Measurements from ENCODE around the gene ERO1A.

Gene ERO1A

DNA sequence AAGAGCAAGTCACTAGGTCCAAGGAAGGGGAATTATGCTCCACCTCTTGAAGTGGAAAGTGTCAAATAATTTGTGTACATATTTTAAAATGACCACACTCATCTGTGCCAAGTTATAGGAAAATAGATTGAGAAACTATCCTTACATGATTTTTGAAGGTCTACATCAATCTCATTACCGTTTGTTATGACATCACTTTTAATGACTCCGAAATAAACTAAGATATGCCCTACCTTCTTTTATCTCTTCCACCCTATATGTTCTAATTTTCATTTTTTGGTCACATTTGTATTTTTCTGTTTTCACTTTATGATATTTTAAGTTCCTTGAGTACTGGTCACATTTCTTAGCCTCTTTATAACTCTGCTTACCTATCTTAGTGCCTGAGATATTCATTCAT lies 8.3 kb upstream of the ERO1A start:
- DNase-seq = no peak

GRCh38 chr14:52703225-52703624 lies 7.9 kb upstream of the ERO1A start:
- no peak for DNase-seq
- intact Hi-C loops (cut with DNase I) = loop anchor here (10.0 kb wide), 1 partner anchor 92 kb away; the partner anchor contains the start of gene GNPNAT1

More for the DNA sequence above, 8.3 kb upstream of the ERO1A start:
- intact Hi-C loops (cut with DNase I) = loop anchor here (10.0 kb wide), 1 partner anchor 91 kb away; the partner anchor contains the start of gene GNPNAT1

DNA sequence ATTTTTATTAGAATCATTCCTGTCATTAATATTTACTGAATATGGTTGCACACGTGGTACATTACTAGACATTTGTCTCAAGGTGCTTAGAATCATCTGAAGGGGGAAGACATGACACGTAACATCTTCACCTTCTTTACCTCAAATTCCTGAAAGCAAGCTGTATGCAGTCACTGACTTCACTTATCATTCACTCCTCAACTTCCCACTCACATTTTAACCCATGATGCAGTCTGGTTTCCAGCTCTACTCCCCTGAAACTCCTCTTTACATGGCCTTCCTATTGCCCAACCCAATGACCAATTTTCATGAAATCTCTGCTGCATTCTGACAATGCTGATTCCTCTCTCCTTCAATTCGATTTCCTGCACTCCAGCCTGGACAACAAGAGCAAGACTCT lies 5.9 kb upstream of the ERO1A start:
- no peak for DNase-seq
- intact Hi-C loops (cut with DNase I) = loop anchor here (10.0 kb wide), 1 partner anchor 94 kb away; the partner anchor contains the start of gene GNPNAT1

- intact Hi-C loops (cut with DNase I) = loop anchor here (10.0 kb wide), 1 partner anchor 94 kb away; the partner anchor contains the start of gene GNPNAT1
- DNase-seq = no peak
Measured at GRCh38 chr14:52700701-52701172, 5.4 kb upstream of the ERO1A start.

DNA sequence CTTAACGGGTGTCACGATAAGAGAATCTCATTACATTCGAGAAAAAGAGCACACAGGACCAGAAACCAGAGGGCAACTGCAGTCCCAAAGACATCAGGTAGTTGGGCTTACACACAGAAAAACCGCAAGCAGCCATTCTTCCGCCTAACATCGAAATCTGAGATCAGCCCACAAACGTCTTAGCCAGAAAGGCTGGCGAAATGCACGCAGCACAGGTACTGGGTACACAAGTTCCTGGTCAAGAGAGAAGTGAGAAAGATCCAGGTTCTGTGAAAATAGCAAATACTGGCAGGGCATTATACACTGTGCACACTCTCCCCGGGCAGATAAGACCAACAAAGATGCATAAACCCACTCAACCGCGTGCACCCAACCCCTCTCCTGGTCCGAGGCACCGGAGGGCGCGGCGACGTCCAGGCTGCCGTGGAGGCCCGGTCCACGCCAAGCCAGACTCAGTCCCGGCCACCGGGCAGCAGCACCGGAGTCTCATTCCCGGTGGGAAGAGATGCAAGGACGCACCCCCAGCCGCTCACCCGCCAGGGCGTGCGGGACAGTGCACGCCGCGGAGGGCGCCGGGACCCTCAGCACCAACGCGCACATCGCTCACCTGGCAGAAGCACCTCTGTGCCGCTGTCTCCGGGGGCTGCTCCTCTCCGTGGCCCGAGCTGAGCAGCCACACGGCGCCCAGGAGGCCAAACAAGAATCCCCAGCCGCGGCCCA lies 437 bp downstream of the ERO1A start:
- intact Hi-C loops (cut with DNase I) = no loop called here

DNA sequence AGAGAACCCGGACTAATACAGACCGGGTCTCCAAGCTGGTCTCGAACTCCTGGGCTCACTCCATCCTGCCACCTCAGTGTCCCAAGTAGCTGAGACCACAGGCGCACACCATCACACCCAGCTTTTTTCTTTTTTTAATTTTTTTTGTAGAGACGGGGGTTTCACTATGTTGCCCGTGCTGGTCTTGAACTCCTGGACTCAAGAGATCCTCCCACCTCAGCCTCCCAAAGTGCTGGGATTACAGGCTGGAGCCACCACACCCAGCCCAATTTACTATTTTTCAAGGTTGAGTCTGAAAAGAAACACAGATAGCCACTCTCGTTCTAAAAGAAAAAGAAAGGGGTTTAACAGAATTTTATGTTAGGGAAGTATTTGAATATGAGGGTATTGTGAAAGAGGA lies 1.8 kb downstream of the ERO1A start:
- intact Hi-C loops (cut with DNase I) = no loop called here
- DNase-seq = no peak

More for the DNA sequence above, 437 bp downstream of the ERO1A start:
- peak in 33 of 42 donors; percentile 13 to 62 (median 34) for DNase-seq

DNA sequence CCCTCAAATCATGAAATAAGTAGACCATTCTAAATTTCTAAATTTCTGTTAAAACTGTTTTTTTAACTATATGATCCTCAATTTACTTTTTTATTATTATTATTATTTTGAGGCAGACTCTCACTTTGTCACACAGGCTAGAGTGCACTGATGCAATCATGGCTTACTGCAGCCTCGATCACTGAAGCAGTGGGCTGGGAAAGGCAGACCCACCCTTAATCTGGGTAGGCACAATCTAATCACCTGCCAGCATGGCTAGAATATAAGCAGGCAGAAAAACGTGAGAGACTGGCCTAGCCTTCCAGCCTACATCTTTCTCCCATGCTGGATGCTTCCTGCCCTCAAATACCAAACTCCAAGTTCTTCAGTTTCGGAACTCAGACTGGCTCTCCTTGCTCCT lies 2.3 kb downstream of the ERO1A start:
- no peak for DNase-seq
- intact Hi-C loops (cut with DNase I) = no loop called here

GRCh38 chr14:52692248-52692962 lies 3.0 kb downstream of the ERO1A start:
- intact Hi-C loops (cut with DNase I) = no loop called here
- no peak for DNase-seq

GRCh38 chr14:52690983-52691760 lies 4.2 kb downstream of the ERO1A start:
- intact Hi-C loops (cut with DNase I) = no loop called here
- no peak for DNase-seq

GRCh38 chr14:52686176-52686575 lies 9.2 kb downstream of the ERO1A start:
- intact Hi-C loops (cut with DNase I) = no loop called here
- no peak for DNase-seq

DNA sequence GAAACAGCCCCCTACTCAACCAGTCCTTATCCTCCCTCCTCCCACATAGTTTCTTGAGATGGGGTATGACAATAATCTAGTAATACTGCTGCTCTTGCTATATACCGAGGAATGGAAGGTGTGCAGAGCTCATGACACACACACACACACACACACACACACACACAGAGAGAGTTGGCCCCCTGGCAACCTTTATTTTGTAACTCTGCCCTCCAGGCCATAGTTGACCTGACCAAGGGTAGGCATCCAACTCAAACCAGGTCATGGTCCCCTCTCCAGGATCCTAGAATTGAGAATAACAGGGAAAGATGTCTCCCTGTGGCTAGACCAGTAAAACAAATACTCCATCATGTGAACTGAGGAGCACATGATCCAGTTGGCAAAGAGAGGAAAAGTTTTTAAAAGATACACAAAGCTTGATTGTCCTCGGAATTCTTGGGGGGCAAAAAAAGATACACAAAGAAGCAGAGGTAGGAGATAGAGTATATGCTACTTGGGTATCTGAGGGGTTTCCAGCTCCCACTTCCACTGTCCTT lies 11.3 kb downstream of the ERO1A start:
- intact Hi-C loops (cut with DNase I) = no loop called here
- DNase-seq = no peak

GRCh38 chr14:52678591-52678990 lies 16.8 kb downstream of the ERO1A start:
- intact Hi-C loops (cut with DNase I) = no loop called here
- DNase-seq = no peak

GRCh38 chr14:52663850-52664249 lies 31.5 kb downstream of the ERO1A start:
- no peak for DNase-seq
- intact Hi-C loops (cut with DNase I) = no loop called here

DNA sequence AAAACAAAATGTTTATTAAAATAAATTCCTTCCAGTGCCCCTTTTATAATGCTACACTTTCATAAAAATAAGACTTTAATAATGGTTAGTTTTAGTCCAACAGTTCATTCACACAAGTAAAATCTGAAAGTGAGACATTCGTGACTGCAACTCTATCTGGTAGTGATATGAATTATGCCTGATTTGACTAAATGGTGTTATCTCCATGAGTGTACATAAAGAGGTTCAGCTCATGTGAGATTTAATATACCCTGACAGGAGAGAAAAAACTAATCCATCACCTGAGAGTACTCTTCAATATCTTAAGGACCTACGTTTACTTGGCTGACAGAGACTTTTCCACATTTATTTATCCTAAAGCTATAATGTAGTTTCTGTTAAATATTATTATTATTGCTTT lies 34.0 kb downstream of the ERO1A start:
- intact Hi-C loops (cut with DNase I) = no loop called here
- DNase-seq = no peak

DNA sequence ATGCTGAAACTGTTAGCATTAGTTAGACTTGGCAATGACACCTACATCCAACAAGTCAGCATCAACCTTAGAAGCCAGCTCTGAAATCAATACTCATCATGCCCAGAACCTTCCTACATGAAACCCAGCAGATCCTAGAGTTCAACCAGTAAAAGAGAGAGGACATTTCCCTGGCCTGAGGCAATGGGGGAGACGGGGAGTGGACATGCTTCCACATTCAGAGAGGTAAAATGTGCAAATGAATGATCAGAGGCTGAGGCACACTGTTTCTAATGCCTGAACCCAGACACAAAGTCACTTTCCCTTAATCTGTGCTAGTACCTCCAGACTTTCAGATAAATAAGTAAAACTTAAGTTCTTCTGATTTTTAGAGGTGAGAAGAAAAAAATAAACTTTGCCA lies 34.5 kb downstream of the ERO1A start:
- DNase-seq = no peak
- intact Hi-C loops (cut with DNase I) = no loop called here

GRCh38 chr14:52660325-52660724 lies 35.0 kb downstream of the ERO1A start:
- DNase-seq = no peak
- intact Hi-C loops (cut with DNase I) = no loop called here

GRCh38 chr14:52656905-52657304 lies 38.5 kb downstream of the ERO1A start:
- intact Hi-C loops (cut with DNase I) = no loop called here
- no peak for DNase-seq

- intact Hi-C loops (cut with DNase I) = no loop called here
- DNase-seq = no peak
Measured at GRCh38 chr14:52650774-52651173, 44.6 kb downstream of the ERO1A start.

DNA sequence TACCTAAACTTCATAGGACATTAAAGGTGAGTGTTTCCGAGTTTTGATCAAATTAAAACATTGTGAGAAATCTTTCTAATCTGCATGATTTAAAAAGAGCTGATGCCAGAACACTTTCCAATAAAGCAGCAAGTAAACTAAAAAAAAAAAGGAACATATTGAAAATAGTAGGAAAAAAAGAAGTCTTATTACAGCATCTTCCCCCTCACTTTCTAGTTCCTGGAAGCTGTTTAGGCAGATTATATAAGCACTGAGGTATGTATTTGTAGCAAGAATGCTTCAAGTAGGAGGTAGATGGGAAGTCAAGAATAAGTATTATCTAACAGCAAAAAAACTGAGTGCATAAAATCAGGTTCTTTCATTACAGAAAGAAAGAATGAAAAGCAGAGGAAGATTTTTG lies 45.8 kb downstream of the ERO1A start:
- no peak for DNase-seq
- intact Hi-C loops (cut with DNase I) = no loop called here

Data from head of caudate nucleus (tissue), 42 donors.